ENCODE measurements around the gene FZD2.
A peak's percentile ranks its signal among the peaks of the same experiment; 100 is the strongest.

DNA sequence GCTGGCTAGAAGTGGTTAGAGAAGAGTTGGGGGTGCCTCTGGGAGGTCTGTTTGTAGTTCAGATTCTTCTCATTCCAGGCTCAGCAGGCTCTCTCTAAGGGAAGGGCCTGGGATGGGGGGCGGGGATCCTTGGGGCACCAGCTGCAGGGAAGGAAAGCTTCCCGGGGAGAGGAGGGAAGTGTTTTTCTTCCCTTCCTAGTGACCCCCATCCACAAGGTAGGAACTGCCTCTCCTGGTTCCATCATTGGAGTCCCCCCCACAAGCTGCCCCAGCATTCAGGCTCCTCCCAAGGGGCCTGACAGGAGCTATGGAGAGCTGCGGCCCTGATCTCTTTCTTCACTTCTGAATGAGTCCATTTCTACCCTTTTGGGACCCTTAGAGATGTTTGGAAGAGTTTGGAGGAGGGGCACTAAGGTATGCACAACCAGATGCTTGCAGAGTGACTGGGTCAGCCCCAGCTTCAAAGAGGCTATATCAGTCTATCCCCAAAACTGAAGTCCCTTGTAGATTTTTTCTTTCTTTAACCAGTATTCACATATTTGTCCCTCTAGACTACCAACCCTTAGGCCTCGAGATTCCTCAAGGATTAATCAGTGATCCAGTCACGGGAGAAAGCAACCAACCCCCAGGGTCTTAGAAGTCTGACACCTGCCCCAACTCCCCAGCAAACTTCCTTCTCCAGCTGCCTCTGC, 13.9 kb upstream of the FZD2 start:
- no peak for TF ChIP-seq EZH2 (IDR thresholded peaks at IDR 0.05)
- no peak for TF ChIP-seq ZNF274 (IDR thresholded peaks at IDR 0.05; ENCODE audit: low read depth, low read length)
- TF ChIP-seq YY1 (IDR thresholded peaks at IDR 0.05; ENCODE audit: extremely low read depth, insufficient replicate concordance, low read depth, low read length): no peak
- no peak for TF ChIP-seq SRF (IDR thresholded peaks at IDR 0.05; ENCODE audit: low read depth)
- no peak for TF ChIP-seq EZH2phosphoT487 (IDR thresholded peaks at IDR 0.05; ENCODE audit: borderline replicate concordance)
- TF ChIP-seq, protein P1, sequence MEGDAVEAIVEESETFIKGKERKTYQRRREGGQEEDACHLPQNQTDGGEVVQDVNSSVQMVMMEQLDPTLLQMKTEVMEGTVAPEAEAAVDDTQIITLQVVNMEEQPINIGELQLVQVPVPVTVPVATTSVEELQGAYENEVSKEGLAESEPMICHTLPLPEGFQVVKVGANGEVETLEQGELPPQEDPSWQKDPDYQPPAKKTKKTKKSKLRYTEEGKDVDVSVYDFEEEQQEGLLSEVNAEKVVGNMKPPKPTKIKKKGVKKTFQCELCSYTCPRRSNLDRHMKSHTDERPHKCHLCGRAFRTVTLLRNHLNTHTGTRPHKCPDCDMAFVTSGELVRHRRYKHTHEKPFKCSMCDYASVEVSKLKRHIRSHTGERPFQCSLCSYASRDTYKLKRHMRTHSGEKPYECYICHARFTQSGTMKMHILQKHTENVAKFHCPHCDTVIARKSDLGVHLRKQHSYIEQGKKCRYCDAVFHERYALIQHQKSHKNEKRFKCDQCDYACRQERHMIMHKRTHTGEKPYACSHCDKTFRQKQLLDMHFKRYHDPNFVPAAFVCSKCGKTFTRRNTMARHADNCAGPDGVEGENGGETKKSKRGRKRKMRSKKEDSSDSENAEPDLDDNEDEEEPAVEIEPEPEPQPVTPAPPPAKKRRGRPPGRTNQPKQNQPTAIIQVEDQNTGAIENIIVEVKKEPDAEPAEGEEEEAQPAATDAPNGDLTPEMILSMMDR (IDR thresholded peaks at IDR 0.05 in 2 of 3, conservative IDR thresholded peaks at IDR 0.05 in 1 of 3; ENCODE audit: borderline replicate concordance in 1 of 3, insufficient read depth in 1 of 3, low read depth in 2 of 3, low read length in 2 of 3): no peak
- TF ChIP-seq, protein P2, sequence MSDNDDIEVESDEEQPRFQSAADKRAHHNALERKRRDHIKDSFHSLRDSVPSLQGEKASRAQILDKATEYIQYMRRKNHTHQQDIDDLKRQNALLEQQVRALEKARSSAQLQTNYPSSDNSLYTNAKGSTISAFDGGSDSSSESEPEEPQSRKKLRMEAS (IDR thresholded peaks at IDR 0.05): no peak
- TF ChIP-seq RAD21 (IDR thresholded peaks at IDR 0.05; ENCODE audit: low read depth): no peak
- no peak for TF ChIP-seq POLR2A (IDR thresholded peaks at IDR 0.05; ENCODE audit: borderline replicate concordance, extremely low read depth, insufficient read depth, insufficient read length)
- TF ChIP-seq POLR2AphosphoS5 (IDR thresholded peaks at IDR 0.05; ENCODE audit: low read depth, low read length): no peak
- no peak for TF ChIP-seq JUND (IDR thresholded peaks at IDR 0.05)
- no peak for TF ChIP-seq SP1 (IDR thresholded peaks at IDR 0.05; ENCODE audit: low read depth)
- TF ChIP-seq FOSL1 (IDR thresholded peaks at IDR 0.05; ENCODE audit: low read depth): peak; percentile 21; the same call in 1 of the 2 replicates
- TF ChIP-seq CEBPB (IDR thresholded peaks at IDR 0.05; ENCODE audit: low read depth): no peak

Data from HCT116 (cell line).